Glomerular visceral epithelial cell (primary cell): ENCODE data around the gene CFAP70.

ENCODE experiments used
- DNase-seq: peaks from one replicate; pipeline ENCODE4 v3.0.0-alpha.2; 2016; ENCODE audit errors: extremely low spot score

CFAP70 gene

GRCh38 chr10:73215749-73216148 lies 142.9 kb downstream of the CFAP70 start:
- DNase-seq = no peak

GRCh38 chr10:73211106-73211811 lies 147.4 kb downstream of the CFAP70 start:
- DNase-seq = no peak

GRCh38 chr10:73210395-73211105 lies 148.1 kb downstream of the CFAP70 start:
- DNase-seq = no peak

GRCh38 chr10:73209705-73210104 lies 149.0 kb downstream of the CFAP70 start:
- DNase-seq = peak; percentile 42

GRCh38 chr10:73207883-73208282 lies 150.8 kb downstream of the CFAP70 start:
- DNase-seq = no peak

GRCh38 chr10:73206385-73206784 lies 152.3 kb downstream of the CFAP70 start:
- DNase-seq = no peak

- DNase-seq = no peak
Measured at GRCh38 chr10:73205890-73206289, 152.8 kb downstream of the CFAP70 start.

GRCh38 chr10:73205081-73205480 lies 153.6 kb downstream of the CFAP70 start:
- DNase-seq = no peak
